MM.1S (cell line): ENCODE results near the gene SYNCRIP.

Experiments used
- DNase-seq: peaks from one replicate; pipeline ENCODE4 v3.0.0-alpha.2; 2015
- H2AFZ ChIP-seq: fragments of 300-600 bp; sonication (generic); 2 replicates; pipeline ENCODE4 v1.6.0; 2016; ENCODE audit warnings: antibody characterized with exemption, low read length
- H3F3A ChIP-seq: fragments of 300-600 bp; sonication (generic); 2 replicates; pipeline ENCODE4 v1.6.1; 2016; ENCODE audit warnings: mild to moderate bottlenecking, antibody characterized with exemption, low read length, moderate library complexity, mixed read lengths; ENCODE audit not compliant: insufficient read depth
- H3K27ac ChIP-seq: fragments of 300-600 bp; sonication (generic); 2 replicates; pipeline ENCODE4 v1.5.1; 2016; ENCODE audit warnings: mild to moderate bottlenecking, low read length
- H3K27me3 ChIP-seq: fragments of 300-600 bp; sonication (generic); replicated peaks from 2 replicates; pipeline ENCODE4 v1.6.0; 2016; ENCODE audit warnings: low read length; ENCODE audit not compliant: insufficient read depth
- H3K36me3 ChIP-seq: fragments of 300-600 bp; sonication (generic); replicated peaks from 2 replicates; pipeline ENCODE4 v1.6.1; 2016; ENCODE audit warnings: mild to moderate bottlenecking, low read length, mixed read lengths; ENCODE audit not compliant: insufficient read depth
- H3K4me1 ChIP-seq: fragments of 300-600 bp; sonication (generic); 2 replicates; pipeline ENCODE4 v1.6.1; 2016; ENCODE audit warnings: low read length, mixed read lengths
- H3K4me2 ChIP-seq: fragments of 300-600 bp; sonication (generic); 2 replicates; pipeline ENCODE4 v1.6.0; 2016; ENCODE audit warnings: low read depth, low read length
- H3K4me3 ChIP-seq: fragments of 300-600 bp; sonication (generic); 2 replicates; pipeline ENCODE4 v1.5.1; 2016; ENCODE audit warnings: low read length, mixed read lengths
- H3K79me2 ChIP-seq: fragments of 300-600 bp; sonication (generic); 2 replicates; pipeline ENCODE4 v1.6.1; 2016; ENCODE audit warnings: mixed run types, low read length, mixed read lengths
- H3K9ac ChIP-seq: fragments of 300-600 bp; sonication (generic); 2 replicates; pipeline ENCODE4 v1.6.1; 2016; ENCODE audit warnings: low read length, mixed read lengths
- H3K9me2 ChIP-seq: fragments of 300-600 bp; sonication (generic); replicated peaks from 2 replicates; pipeline ENCODE4 v1.6.1; 2016; ENCODE audit warnings: mild to moderate bottlenecking, low read length, mixed read lengths; ENCODE audit not compliant: insufficient read depth
- H3K9me3 ChIP-seq: fragments of 300-600 bp; sonication (generic); replicated peaks from 2 replicates; pipeline ENCODE4 v1.6.1; 2016; ENCODE audit warnings: mild to moderate bottlenecking, low read length, mixed read lengths; ENCODE audit not compliant: insufficient read depth
- H4K20me1 ChIP-seq: fragments of 300-600 bp; sonication (generic); 2 replicates; pipeline ENCODE4 v1.6.1; 2016; ENCODE audit warnings: mild to moderate bottlenecking, low read length, moderate library complexity, mixed read lengths; ENCODE audit not compliant: insufficient read depth
- EZH2 ChIP-seq: fragments of 300-600 bp; sonication (generic); optimal IDR thresholded peaks from 2 replicates; pipeline ENCODE3; 2017; ENCODE audit warnings: low read depth, mild to moderate bottlenecking, antibody characterized with exemption, low read length, mixed read lengths
- EZH2phosphoT487 ChIP-seq: fragments of 300-600 bp; sonication (generic); IDR thresholded peaks from 2 replicates; pipeline ENCODE4 v1.6.1; 2018; ENCODE audit warnings: antibody characterized with exemption, low read length
- TF ChIP-seq, protein P1 (sequence below): fragments of 300-600 bp; sonication (generic); IDR thresholded peaks from 2 replicates; pipeline ENCODE4 v1.5.1; 2016; ENCODE audit warnings: antibody characterized with exemption, low read length, mixed read lengths

The SYNCRIP gene

DNA sequence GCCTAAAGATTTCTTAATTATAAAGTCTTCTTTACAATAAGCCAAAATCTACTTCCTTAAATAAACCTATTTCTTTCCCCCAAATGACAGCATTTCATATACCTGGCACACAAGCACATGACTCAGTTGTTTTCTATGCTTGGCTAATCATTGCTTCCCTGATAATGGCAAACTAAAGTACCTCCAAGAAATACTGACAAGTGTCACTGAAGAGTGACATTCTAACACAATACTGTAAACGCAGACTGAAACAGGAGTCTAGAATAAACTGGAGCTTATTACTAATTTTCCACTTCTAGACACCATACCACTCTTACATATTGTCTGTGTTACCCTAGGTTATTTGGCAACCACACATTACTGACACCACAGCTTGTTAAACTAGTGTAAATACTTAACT, 14.3 kb downstream of the SYNCRIP start:
- TF ChIP-seq, protein P1, sequence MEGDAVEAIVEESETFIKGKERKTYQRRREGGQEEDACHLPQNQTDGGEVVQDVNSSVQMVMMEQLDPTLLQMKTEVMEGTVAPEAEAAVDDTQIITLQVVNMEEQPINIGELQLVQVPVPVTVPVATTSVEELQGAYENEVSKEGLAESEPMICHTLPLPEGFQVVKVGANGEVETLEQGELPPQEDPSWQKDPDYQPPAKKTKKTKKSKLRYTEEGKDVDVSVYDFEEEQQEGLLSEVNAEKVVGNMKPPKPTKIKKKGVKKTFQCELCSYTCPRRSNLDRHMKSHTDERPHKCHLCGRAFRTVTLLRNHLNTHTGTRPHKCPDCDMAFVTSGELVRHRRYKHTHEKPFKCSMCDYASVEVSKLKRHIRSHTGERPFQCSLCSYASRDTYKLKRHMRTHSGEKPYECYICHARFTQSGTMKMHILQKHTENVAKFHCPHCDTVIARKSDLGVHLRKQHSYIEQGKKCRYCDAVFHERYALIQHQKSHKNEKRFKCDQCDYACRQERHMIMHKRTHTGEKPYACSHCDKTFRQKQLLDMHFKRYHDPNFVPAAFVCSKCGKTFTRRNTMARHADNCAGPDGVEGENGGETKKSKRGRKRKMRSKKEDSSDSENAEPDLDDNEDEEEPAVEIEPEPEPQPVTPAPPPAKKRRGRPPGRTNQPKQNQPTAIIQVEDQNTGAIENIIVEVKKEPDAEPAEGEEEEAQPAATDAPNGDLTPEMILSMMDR, result no peak
- TF ChIP-seq EZH2phosphoT487 (no peak), EZH2 (no peak)
- H3K9me2 ChIP-seq, result no peaks in the 10 kb centered on the region
- DNase-seq, result no peak
- H3F3A ChIP-seq, result no peaks in the 10 kb centered on the region; the same call in none of the 2 replicates
- no peaks in the 10 kb centered on the region for H3K4me1 ChIP-seq
- H3K4me3 ChIP-seq, result no peak overlapping the region
- no peak overlapping the region for H2AFZ ChIP-seq
- no peak overlapping the region for H3K9ac ChIP-seq
- no peaks in the 10 kb centered on the region for H3K27me3 ChIP-seq
- H3K4me2 ChIP-seq, result no peak overlapping the region
- peaks cover 98% of the 10 kb centered on the region for H3K79me2 ChIP-seq
- H3K27ac ChIP-seq, result no peak overlapping the region
- peaks cover 27% of the 10 kb centered on the region for H3K36me3 ChIP-seq
- H4K20me1 ChIP-seq, result peaks cover 47% of the 10 kb centered on the region
- no peaks in the 10 kb centered on the region for H3K9me3 ChIP-seq

DNA sequence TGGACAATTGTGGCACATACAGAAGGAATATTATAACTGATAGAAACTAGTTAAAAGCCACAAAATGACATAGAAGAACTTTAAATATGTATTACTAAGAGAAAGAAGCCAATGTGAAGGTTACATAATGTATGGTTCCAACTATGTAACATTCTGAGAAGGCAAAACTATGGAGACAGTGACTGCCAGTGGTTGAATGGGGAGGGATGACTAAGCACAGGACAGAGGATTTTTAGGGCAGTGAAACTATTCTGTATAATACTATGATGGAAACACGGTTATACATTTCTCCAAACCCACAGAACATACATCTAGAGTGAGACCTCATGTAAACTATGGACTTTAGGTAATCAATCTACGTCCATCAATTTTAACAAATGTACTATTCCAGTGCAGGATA, 22.4 kb downstream of the SYNCRIP start:
- Histone ChIP-seq H3K9me2 (no peaks in the 10 kb centered on the region), H2AFZ (no peak overlapping the region), H3K36me3 (peaks cover 30% of the 10 kb centered on the region), H3K4me3 (no peak overlapping the region), H3K9ac (no peak overlapping the region), H3K27ac (no peak overlapping the region), H3K27me3 (no peaks in the 10 kb centered on the region), H3K4me2 (no peak overlapping the region), H3K9me3 (no peaks in the 10 kb centered on the region), H3K4me1 (no peaks in the 10 kb centered on the region), H4K20me1 (peaks cover 36% of the 10 kb centered on the region), H3K79me2 (peaks cover 97% of the 10 kb centered on the region), H3F3A (peaks cover 13% of the 10 kb centered on the region)
- TF ChIP-seq EZH2phosphoT487 (no peak), EZH2 (no peak)
- TF ChIP-seq, protein P1, result no peak
- DNase-seq, result no peak

DNA sequence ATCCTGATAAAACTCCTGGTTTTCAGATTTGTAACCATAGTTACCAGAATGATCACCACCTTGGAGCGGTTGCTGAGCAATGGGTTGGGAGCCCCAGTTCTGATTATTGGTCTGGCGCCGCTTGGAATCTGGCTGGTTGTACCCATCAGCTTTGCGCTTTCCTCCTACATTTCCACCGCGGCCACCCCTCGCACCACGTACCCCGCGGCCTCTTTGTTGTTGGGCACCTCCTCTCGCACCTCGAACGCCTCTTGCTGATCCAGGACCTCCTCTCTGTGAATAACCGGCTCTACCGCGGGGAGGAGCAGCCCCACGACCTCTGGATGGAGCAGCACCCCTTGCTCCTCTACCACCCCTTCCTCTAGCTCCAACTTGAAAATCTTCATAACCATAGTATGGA, 27.9 kb downstream of the SYNCRIP start:
- H3K4me3 ChIP-seq, result no peak overlapping the region
- no peaks in the 10 kb centered on the region for H3K9me3 ChIP-seq
- no peaks in the 10 kb centered on the region for H3K9me2 ChIP-seq
- H3K27me3 ChIP-seq, result no peaks in the 10 kb centered on the region
- no peak overlapping the region for H3K4me2 ChIP-seq
- no peak overlapping the region for H3K27ac ChIP-seq
- H2AFZ ChIP-seq, result no peak overlapping the region
- peaks cover 70% of the 10 kb centered on the region for H3K79me2 ChIP-seq
- H3F3A ChIP-seq, result peaks cover 13% of the 10 kb centered on the region
- peaks cover 12% of the 10 kb centered on the region; the same call in 1 of the 2 replicates for H3K36me3 ChIP-seq
- no peak overlapping the region for H3K9ac ChIP-seq
- TF ChIP-seq EZH2phosphoT487 (no peak), EZH2 (no peak)
- TF ChIP-seq, protein P1, result no peak
- no peak for DNase-seq
- H3K4me1 ChIP-seq, result no peaks in the 10 kb centered on the region
- peaks cover 10% of the 10 kb centered on the region for H4K20me1 ChIP-seq
